IMR-90 (cell line): Measurements from ENCODE around the gene HSPB7. TPM values are rescaled to one million over a fixed set of nuclear protein-coding genes. Genes with fewer than 3 reads are reported as not detected.

ENCODE experiments used
- ATAC-seq: fragments of 200-7000 bp; cut with Tn5 transposase; 2 replicates; pipeline ENCODE4 v1.9.1; 2020; ENCODE audit warnings: low read depth, mild to moderate bottlenecking, moderate library complexity
- BruUV-seq: library from RNA; stranded (reverse); fragments of 400-500 nt; replicated peaks from 2 replicates; lab custom pipeline; 2021; lab: Mats Ljungman, UMichigan
- CTCF ChIA-PET: fragments of 300-600 bp; formaldehyde crosslinking; extraction: SDS; loops from one replicate; lab custom pipeline; 2021; ENCODE audit warnings: antibody characterized with exemption; lab: Yijun Ruan, JAX
- POLR2A ChIA-PET: fragments of 300-600 bp; sonication (Branson Sonifier 250); formaldehyde crosslinking; loops from one replicate; lab custom pipeline; 2022; ENCODE audit warnings: antibody characterized with exemption; ENCODE audit not compliant: unreplicated experiment; lab: Charles Lee
- DNase-seq: peaks from one replicate; pipeline ENCODE4 v3.0.0; 2013
- H2AFZ ChIP-seq: replicated peaks from 2 replicates; pipeline ENCODE3; 2013; ENCODE audit warnings: low read length, mild to moderate bottlenecking; ENCODE audit not compliant: poor library complexity
- H2AK5ac ChIP-seq: 2 replicates; pipeline ENCODE4 v1.6.1; 2013; ENCODE audit warnings: low read depth, low read length, inconsistent platforms
- H2AK9ac ChIP-seq: replicated peaks from 2 replicates; pipeline ENCODE3; 2013; ENCODE audit warnings: mild to moderate bottlenecking, low read depth, low read length, moderate library complexity; ENCODE audit not compliant: poor library complexity
- H2BK120ac ChIP-seq: 2 replicates; pipeline ENCODE4 v1.6.1; 2013; ENCODE audit warnings: low read depth, low read length, inconsistent platforms
- H2BK15ac ChIP-seq: 3 replicates; pipeline ENCODE4 v1.6.1; 2013; ENCODE audit warnings: low read depth, low read length, inconsistent platforms
- H2BK20ac ChIP-seq: 2 replicates; pipeline ENCODE4 v1.6.1; 2013; ENCODE audit warnings: low read depth, mild to moderate bottlenecking, inconsistent platforms, low read length, moderate library complexity
- H2BK5ac ChIP-seq: 2 replicates; pipeline ENCODE4 v1.6.1; 2013; ENCODE audit warnings: mild to moderate bottlenecking, low read depth, low read length, inconsistent platforms; ENCODE audit not compliant: poor library complexity, severe bottlenecking
- H3K14ac ChIP-seq: replicated peaks from 2 replicates; pipeline ENCODE4 v1.6.1; 2013; ENCODE audit warnings: low read depth, low read length, inconsistent platforms
- H3K18ac ChIP-seq: 2 replicates; pipeline ENCODE4 v1.6.1; 2013; ENCODE audit warnings: low read depth, low read length, control low read depth
- H3K23ac ChIP-seq: 2 replicates; pipeline ENCODE4 v1.6.1; 2013; ENCODE audit warnings: low read depth, low read length, inconsistent platforms
- H3K27ac ChIP-seq: 2 replicates; pipeline ENCODE4 v1.5.1; 2013; ENCODE audit warnings: mild to moderate bottlenecking, control low read depth, low read length; ENCODE audit not compliant: insufficient read depth
- H3K27me3 ChIP-seq: 2 replicates; pipeline ENCODE4 v1.6.1; 2013; ENCODE audit warnings: low read length; ENCODE audit not compliant: control insufficient read depth, insufficient read depth
- H3K36me3 ChIP-seq: 2 replicates; pipeline ENCODE4 v1.6.1; 2013; ENCODE audit warnings: low read length, mixed read lengths; ENCODE audit not compliant: control insufficient read depth, insufficient read depth
- H3K4ac ChIP-seq: 2 replicates; pipeline ENCODE4 v1.6.1; 2013; ENCODE audit warnings: low read depth, low read length, inconsistent platforms
- H3K4me1 ChIP-seq: 2 replicates; pipeline ENCODE4 v1.6.1; 2013; ENCODE audit warnings: low read length, mixed read lengths; ENCODE audit not compliant: control insufficient read depth, insufficient read depth
- H3K4me2 ChIP-seq: 2 replicates; pipeline ENCODE4 v1.6.1; 2013; ENCODE audit warnings: low read depth, mild to moderate bottlenecking, control low read depth, low read length, moderate library complexity
- H3K4me3 ChIP-seq: 2 replicates; pipeline ENCODE4 v1.5.1; 2013; ENCODE audit warnings: low read depth, mild to moderate bottlenecking, control low read depth, low read length, moderate library complexity; ENCODE audit not compliant: insufficient read depth
- H3K56ac ChIP-seq: 2 replicates; pipeline ENCODE4 v1.6.1; 2013; ENCODE audit warnings: low read length, inconsistent platforms; ENCODE audit not compliant: insufficient read depth; ENCODE audit errors: extremely low read depth
- H3K79me1 ChIP-seq, 2 experiments: 2 replicates each; pipeline ENCODE4 v1.6.1; 2013; ENCODE audit warnings: low read length in 2 of 2, inconsistent platforms in 1 of 2, low read depth in 1 of 2
- H3K9ac ChIP-seq: 2 replicates; pipeline ENCODE4 v1.6.1; 2013; ENCODE audit warnings: low read depth, low read length, control low read depth
- H3K9me1 ChIP-seq: 2 replicates; pipeline ENCODE4 v1.6.1; 2013; ENCODE audit warnings: low read length, inconsistent platforms; ENCODE audit not compliant: insufficient read depth
- H3K9me3 ChIP-seq: 2 replicates; pipeline ENCODE4 v1.6.1; 2013; ENCODE audit warnings: low read length; ENCODE audit not compliant: control insufficient read depth, insufficient read depth
- H4K20me1 ChIP-seq: 2 replicates; pipeline ENCODE4 v1.6.1; 2013; ENCODE audit warnings: low read length, inconsistent platforms; ENCODE audit not compliant: insufficient read depth
- H4K5ac ChIP-seq: 2 replicates; pipeline ENCODE4 v1.6.1; 2013; ENCODE audit warnings: mild to moderate bottlenecking, low read depth, low read length, control low read depth
- H4K8ac ChIP-seq, 2 experiments: 2 replicates each; pipeline ENCODE4 v1.6.1; 2013; ENCODE audit warnings: low read depth in 2 of 2, low read length in 2 of 2, control low read depth in 1 of 2, inconsistent platforms in 1 of 2
- H4K91ac ChIP-seq: 2 replicates; pipeline ENCODE4 v1.6.1; 2013; ENCODE audit warnings: low read depth, low read length, inconsistent platforms; ENCODE audit not compliant: insufficient read depth
- BHLHE40 ChIP-seq: fragments of 150-350 bp; IDR thresholded peaks from 2 replicates; pipeline ENCODE4 v1.6.1; 2016; ENCODE audit warnings: mild to moderate bottlenecking, low read depth, low read length
- CEBPB ChIP-seq: IDR thresholded peaks from 2 replicates; pipeline ENCODE4 v1.6.1; 2012; ENCODE audit warnings: low read depth, low read length, improper control_type of control experiment
- CHD1 ChIP-seq: IDR thresholded peaks from 2 replicates; pipeline ENCODE4 v1.6.1; 2012; ENCODE audit warnings: low read depth, low read length, improper control_type of control experiment
- CTCF ChIP-seq: conservative IDR thresholded peaks from 2 replicates; pipeline ENCODE4 v1.5.1; 2012; ENCODE audit warnings: mild to moderate bottlenecking, low read depth, low read length, improper control_type of control experiment
- ELK1 ChIP-seq: fragments of 150-350 bp; IDR thresholded peaks from 2 replicates; pipeline ENCODE4 v1.6.1; 2016; ENCODE audit warnings: low read depth, mild to moderate bottlenecking, low read length, moderate library complexity, borderline replicate concordance
- FOS ChIP-seq: fragments of 150-350 bp; IDR thresholded peaks from 2 replicates; pipeline ENCODE4 v1.6.1; 2016; ENCODE audit warnings: low read depth, low read length
- MAFK ChIP-seq: IDR thresholded peaks from 2 replicates; pipeline ENCODE4 v1.6.1; 2012; ENCODE audit warnings: low read depth, low read length, improper control_type of control experiment
- MXI1 ChIP-seq: IDR thresholded peaks from 2 replicates; pipeline ENCODE4 v1.6.1; 2012; ENCODE audit warnings: low read depth, mild to moderate bottlenecking, low read length, moderate library complexity, borderline replicate concordance
- NFE2L2 ChIP-seq: fragments of 150-350 bp; IDR thresholded peaks from 2 replicates; pipeline ENCODE4 v1.6.1; 2016; ENCODE audit warnings: low read depth, mild to moderate bottlenecking, low read length
- POLR2A ChIP-seq: IDR thresholded peaks from 2 replicates; pipeline ENCODE4 v1.6.1; 2012; ENCODE audit warnings: mild to moderate bottlenecking, low read depth, low read length
- RAD21 ChIP-seq: IDR thresholded peaks from 2 replicates; pipeline ENCODE4 v1.6.1; 2012; ENCODE audit warnings: low read length, improper control_type of control experiment
- RCOR1 ChIP-seq: IDR thresholded peaks from 2 replicates; pipeline ENCODE4 v1.6.1; 2012; ENCODE audit warnings: mild to moderate bottlenecking, low read length, improper control_type of control experiment; ENCODE audit not compliant: insufficient replicate concordance
- RFX5 ChIP-seq: IDR thresholded peaks from 2 replicates; pipeline ENCODE4 v1.8.0; 2012; ENCODE audit warnings: low read depth, mild to moderate bottlenecking, low read length, moderate library complexity
- SMC3 ChIP-seq: fragments of 150-350 bp; IDR thresholded peaks from 2 replicates; pipeline ENCODE4 v1.6.1; 2016; ENCODE audit warnings: low read depth, mild to moderate bottlenecking, antibody characterized with exemption, low read length, moderate library complexity
- USF2 ChIP-seq: fragments of 150-350 bp; IDR thresholded peaks from 2 replicates; pipeline ENCODE4 v1.6.1; 2017; ENCODE audit warnings: mild to moderate bottlenecking, antibody characterized with exemption, low read length, low read depth
- WGBS, 2 experiments: methylation state at CpG; one replicate each; pipeline versions ENCODE4 v1.1.5 to v1.1.7; 2013; ENCODE audit warnings: missing lambda C conversion rate in 2 of 2; ENCODE audit not compliant: insufficient read length in 1 of 2; ENCODE audit errors: extremely low coverage in 2 of 2; 5-methylcytosine and 5-hydroxymethylcytosine counted together
- dilution Hi-C: fragments of 300-500 bp; cut with HindIII; formaldehyde crosslinking; loops from one replicate; pipeline ENCODE4 v1.14.3; 2018; ENCODE audit warnings: low sequenced_read_pairs; ENCODE audit not compliant: unreplicated experiment
- in situ Hi-C: fragments of 300-500 bp; cut with MboI; formaldehyde crosslinking; loops from 3 replicates; pipeline ENCODE4 v1.14.3; 2019; ENCODE audit warnings: low sequenced_read_pairs, inconsistent platforms, mixed read lengths
- intact Hi-C: fragments of 100-400 bp; cut with micrococcal nuclease; formaldehyde crosslinking; loops from 2 replicates; pipeline ENCODE4 v1.10.0; 2022
- polyA plus RNA-seq, 3 experiments: library from polyadenylated mRNA; depleted of rRNA; stranded (reverse); fragments of >200 nt; gene quantifications; 2 replicates each; pipeline ENCODE4 v1.2.3, GENCODE V29; 2012; ENCODE audit warnings: low replicate concordance in 1 of 3
- total RNA-seq: library from RNA; depleted of rRNA; stranded (reverse); fragments of >200 nt; gene quantifications from 2 replicates; pipeline ENCODE4 v1.2.3, GENCODE V29; 2012

Gene HSPB7
- total and polyA plus RNA-seq, 2 of the 4 experiments (the other 2 are of a cell fraction), result 0.54 to 3.0 TPM

- H4K20me1 ChIP-seq, result no peaks in the 10 kb centered on the region
- no peak overlapping the region for H2BK5ac ChIP-seq
- no peak overlapping the region for H3K23ac ChIP-seq
- no peak overlapping the region for H3K4ac ChIP-seq
- H3K14ac ChIP-seq, result no peak overlapping the region
- in situ Hi-C loops (no loop called here), dilution Hi-C loops (no loop called here), intact Hi-C loops (no loop called here)
- H3K27me3 ChIP-seq, result peaks cover 11% of the 10 kb centered on the region
- ChIA-PET CTCF (no interaction called here), POLR2A (no interaction called here)
- TF ChIP-seq MXI1 (no peak), MAFK (no peak), USF2 (no peak), CTCF (no peak), ELK1 (no peak), FOS (no peak), POLR2A (no peak), RFX5 (no peak), CHD1 (no peak), BHLHE40 (no peak), CEBPB (no peak), SMC3 (no peak), RAD21 (no peak), NFE2L2 (no peak), RCOR1 (no peak)
- H4K8ac ChIP-seq, result no peak overlapping the region
- no peak overlapping the region for H2AK9ac ChIP-seq
- H4K5ac ChIP-seq, result no peak overlapping the region
- H2BK20ac ChIP-seq, result no peak overlapping the region
- H3K4me3 ChIP-seq, result no peak overlapping the region
- H3K9ac ChIP-seq, result no peak overlapping the region
- 63% methylated on average over 2 of the region's 7 CpGs; no CpG with 5 or more reads in 1 of the 2 experiments for WGBS, 2 experiments
- H2BK120ac ChIP-seq, result no peak overlapping the region
- ATAC-seq, result no peak
- no peak overlapping the region for H2AK5ac ChIP-seq
- no TSS peak for BruUV-seq
- no peak overlapping the region for H2BK15ac ChIP-seq
- H3K27ac ChIP-seq, result no peak overlapping the region
- DNase-seq, result no peak
- H3K4me2 ChIP-seq, result no peak overlapping the region
- no peak overlapping the region for H4K91ac ChIP-seq
- H3K79me1 ChIP-seq, result no peaks in the 10 kb centered on the region
- no peak overlapping the region for H3K18ac ChIP-seq
- H3K36me3 ChIP-seq, result no peaks in the 10 kb centered on the region
- peaks cover 21% of the 10 kb centered on the region for H3K4me1 ChIP-seq
- H3K9me1 ChIP-seq, result no peaks in the 10 kb centered on the region; the same call in none of the 2 replicates
- H2AFZ ChIP-seq, result no peak overlapping the region
- no peak overlapping the region for H3K56ac ChIP-seq
- H3K9me3 ChIP-seq, result no peaks in the 10 kb centered on the region
Observed at GRCh38 chr1:16023050-16023653, 5.3 kb upstream of the HSPB7 start.
